ENCODE data around the gene RNU1-1.
"Not testable (repeated sequence)": the region's sequence is repeated elsewhere in the genome, so short reads cannot be mapped to it uniquely, and the experiment has no call there.

The RNU1-1 gene

GRCh38 chr1:16521288-16521583 lies 7.2 kb upstream of the RNU1-1 start:
- DNase-seq, result no peak

DNA sequence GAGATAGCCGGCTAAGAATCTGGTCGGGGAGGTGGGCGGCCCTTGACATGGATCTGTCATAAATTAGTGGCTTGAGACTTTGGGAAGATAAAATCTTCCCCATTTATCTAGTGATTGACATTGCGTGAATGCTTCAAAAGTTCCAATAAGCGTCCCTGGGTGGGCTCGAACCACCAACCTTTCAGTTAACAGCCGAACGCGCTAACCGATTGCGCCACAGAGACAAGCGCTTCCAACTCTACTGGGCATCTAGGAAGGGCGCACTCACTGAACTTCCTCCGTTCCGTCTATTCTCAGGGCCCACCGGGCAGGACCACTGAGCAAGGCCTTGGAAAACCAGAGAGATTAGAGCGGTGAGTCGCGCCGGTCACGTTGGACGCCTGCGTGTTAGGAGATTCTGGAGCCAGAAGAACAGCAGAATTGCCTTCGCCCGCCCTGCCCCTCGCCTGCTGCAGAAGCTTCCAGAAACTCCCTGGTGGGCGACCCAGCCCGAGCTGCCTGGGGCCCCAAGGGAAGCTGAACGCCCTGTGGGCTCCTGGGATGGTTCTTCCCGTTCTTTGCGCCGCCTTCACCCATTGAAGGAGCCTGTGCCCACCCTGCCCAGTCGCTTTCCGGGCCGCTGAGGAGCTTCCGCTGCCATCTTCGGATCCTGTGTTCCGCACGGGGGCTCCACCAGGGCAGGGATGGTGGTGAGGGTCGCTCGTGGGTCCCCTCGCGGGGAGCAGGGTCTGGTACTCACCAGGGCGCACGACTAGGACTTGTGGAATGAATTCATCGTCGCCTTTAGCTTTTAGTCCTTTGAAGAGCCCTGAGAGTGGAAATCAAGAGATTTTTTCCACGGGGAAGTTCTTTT lies 6.6 kb upstream of the RNU1-1 start:
- not testable (repeated sequence) for DNase-seq

GRCh38 chr1:16519255-16519951 lies 5.3 kb upstream of the RNU1-1 start:
- DNase-seq, result not testable (repeated sequence)

GRCh38 chr1:16518913-16519254 lies 4.8 kb upstream of the RNU1-1 start:
- DNase-seq, result not testable (repeated sequence)

GRCh38 chr1:16516694-16517410 lies 2.8 kb upstream of the RNU1-1 start:
- DNase-seq, result not testable (repeated sequence)

- DNase-seq, result peak; percentile 47 to 58
Measured at GRCh38 chr1:16513412-16514106, 526 bp downstream of the RNU1-1 start.

DNA sequence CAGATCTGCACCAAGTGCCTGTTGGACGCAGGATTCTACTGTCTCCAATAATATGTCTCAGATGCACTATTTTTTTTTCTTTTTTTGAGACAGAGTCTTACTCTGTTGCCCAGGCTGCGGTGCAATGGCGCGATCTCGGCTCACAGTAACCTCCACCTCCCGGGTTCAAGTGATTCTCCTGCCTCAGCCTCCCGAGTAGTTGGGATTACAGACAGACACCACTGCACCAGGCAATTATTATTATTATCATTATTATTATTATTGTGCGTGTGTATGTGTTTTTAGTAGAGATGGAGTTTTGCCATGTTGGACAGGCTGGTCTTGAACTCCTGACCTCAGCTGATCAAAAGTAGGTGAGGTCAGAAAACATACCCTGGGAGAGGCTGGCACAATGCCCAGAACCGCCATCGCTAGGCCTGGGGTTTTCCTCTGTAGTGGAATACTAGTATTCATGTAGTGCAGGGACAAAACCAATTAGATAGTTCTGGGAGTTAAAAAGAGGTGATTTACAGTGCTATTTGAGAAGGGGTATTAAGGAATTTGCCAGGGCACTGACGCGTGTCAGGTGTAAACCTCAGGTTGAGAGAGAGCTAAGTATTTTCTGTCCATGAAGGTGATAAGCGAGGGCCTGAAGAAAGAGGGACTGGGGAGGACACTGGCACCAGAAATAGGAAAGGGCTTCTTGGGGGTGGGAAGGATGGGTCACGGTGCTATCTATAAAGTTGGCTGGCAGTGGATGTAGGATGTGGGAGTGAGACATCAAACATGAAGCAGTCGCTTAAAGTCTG lies 1.3 kb downstream of the RNU1-1 start:
- DNase-seq, result not testable (repeated sequence)

DNA sequence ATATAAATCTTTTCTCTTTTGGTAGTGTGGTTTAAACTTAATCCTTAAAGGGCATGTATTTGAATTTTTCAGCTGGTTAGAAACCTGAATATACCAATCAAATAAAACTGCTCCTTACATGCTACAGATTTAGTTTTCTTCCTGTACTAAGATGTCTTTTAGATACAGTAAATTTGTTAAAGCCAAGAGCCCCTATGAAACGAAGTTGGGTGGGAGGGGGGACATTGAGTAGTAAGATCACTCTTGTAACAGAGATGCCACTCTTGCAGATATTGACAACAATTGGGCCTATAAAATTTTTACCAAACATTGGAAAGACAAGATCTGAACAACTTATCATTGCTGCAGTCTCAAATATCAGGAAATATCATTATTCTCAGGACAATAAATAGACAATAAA lies 2.2 kb downstream of the RNU1-1 start:
- not testable (repeated sequence) for DNase-seq

DNA sequence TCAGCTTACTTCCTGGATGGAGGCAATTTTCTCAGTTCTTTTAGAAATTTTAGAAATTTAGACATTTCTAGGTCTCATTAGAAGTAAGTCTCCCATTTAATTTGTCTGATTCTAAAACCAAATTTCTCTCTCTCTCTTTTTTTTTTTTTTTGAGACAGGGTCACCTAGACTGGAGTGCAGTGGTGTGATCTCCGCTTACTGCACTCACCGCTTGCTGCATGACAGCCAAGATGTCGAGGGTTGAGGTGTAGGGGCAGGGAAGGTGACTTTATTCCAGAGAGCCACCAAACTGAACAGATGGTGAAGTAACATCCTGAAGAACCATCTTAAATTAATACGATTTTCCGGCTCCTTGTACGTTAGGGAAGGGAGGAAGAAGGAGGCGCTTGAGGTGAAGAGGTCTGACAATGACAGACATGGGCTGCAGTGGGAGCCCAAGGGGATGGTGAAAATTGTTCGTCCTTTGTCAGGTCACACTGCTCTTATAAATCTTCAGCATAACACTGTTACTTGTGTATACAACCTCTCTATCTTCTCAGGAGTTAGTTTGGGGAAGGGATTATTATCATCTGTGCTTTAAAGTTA lies 5.1 kb downstream of the RNU1-1 start:
- DNase-seq, result peak; percentile 14 to 21

DNA sequence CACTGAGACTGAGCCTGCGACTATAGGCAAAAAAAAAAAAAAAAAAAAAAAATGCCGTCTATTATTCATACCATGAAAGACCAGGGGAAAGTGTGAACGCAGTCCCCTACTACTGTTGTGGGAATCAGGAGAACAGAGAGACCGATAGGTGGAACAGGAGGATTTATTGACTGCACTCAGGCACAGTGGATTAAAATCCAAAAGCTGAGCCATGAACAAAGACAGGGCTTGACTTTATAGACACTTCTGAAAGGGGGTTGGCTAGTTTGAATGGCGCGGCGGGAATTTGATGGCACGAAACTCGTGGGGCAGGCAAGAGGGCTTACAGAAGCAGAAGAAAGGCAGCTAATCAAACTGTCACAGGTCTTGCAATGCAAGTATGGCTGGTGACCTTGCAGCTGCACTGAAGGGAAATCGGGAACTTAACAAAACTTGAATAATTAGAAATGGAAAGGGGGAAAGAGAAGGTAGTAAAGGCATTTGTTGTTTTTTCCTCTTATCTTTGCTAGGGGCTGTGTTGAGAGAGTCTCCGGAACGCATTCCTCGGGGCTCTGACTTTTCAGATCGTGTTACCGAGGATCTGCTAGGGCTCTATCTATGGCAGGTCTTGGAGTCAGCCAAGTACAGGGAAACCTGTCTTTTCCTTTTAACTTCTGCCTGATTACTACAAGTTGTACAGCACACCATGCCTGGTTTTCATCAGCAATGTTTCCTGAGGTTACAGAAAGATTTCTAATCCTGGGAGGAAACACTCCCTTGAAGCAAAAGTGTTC lies 7.5 kb downstream of the RNU1-1 start:
- not testable (repeated sequence) for DNase-seq

DNA sequence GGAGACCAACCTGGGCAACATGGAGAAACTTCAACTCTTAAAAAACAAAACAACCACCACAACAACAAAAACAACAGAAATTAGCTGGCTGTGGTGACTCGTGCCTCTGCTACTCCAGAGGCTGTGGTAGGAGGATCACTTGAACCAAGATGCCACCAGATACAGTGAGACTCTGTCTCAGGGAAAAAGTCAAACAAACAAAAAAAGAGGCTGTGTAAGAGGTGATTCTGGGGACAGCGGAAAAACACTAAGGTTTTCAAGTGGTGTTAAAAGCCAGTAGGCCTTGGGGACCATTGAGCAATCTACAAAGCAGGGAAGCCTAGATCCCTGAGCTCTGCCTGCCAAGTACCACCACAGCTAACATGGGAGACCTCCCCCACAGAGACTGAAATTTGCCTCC lies 8.2 kb downstream of the RNU1-1 start:
- DNase-seq, result not testable (repeated sequence)

DNA sequence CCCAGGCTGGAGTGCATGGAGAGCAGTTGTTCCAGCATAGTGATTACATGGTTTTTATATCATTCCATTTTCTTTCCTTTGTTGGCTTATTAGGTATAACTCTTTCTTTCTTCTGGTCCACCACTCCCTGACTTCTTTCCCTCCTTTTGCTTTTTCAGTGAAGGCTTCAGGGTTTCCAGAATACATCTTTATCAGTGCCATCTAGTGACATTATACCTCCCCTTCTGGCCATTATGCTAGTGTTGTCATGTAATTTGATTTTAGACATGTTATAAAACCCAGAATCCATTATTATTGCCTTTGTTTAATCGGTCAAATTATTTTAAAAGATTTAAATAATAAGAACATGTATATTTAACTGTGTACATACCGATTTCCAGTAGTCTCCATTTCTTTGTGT lies 10.6 kb downstream of the RNU1-1 start:
- no peak for DNase-seq

- DNase-seq, result not testable (repeated sequence)
Measured at GRCh38 chr1:16501446-16501845, 12.6 kb downstream of the RNU1-1 start.

DNA sequence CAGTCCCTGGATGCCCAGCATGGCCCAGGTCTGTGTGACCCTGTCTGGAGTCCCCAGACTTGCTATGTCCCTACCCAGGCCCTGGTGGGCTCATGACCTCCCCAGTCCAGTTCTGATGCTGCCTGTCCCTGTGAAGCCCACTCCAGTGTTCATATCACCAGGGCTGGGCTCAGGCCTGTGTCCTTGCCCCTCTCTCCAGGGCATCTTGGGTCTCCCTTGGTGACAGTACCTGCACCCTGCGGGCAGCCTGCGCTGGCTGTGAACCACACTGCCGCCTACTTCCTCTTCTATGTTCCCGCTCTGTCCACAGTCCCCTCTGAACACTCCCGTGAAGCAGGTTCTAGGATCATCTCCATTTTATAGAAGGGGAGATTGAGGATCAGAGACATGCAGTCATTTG lies 13.1 kb downstream of the RNU1-1 start:
- DNase-seq, result not testable (repeated sequence)

GRCh38 chr1:16500466-16500865 lies 13.6 kb downstream of the RNU1-1 start:
- not testable (repeated sequence) for DNase-seq

DNA sequence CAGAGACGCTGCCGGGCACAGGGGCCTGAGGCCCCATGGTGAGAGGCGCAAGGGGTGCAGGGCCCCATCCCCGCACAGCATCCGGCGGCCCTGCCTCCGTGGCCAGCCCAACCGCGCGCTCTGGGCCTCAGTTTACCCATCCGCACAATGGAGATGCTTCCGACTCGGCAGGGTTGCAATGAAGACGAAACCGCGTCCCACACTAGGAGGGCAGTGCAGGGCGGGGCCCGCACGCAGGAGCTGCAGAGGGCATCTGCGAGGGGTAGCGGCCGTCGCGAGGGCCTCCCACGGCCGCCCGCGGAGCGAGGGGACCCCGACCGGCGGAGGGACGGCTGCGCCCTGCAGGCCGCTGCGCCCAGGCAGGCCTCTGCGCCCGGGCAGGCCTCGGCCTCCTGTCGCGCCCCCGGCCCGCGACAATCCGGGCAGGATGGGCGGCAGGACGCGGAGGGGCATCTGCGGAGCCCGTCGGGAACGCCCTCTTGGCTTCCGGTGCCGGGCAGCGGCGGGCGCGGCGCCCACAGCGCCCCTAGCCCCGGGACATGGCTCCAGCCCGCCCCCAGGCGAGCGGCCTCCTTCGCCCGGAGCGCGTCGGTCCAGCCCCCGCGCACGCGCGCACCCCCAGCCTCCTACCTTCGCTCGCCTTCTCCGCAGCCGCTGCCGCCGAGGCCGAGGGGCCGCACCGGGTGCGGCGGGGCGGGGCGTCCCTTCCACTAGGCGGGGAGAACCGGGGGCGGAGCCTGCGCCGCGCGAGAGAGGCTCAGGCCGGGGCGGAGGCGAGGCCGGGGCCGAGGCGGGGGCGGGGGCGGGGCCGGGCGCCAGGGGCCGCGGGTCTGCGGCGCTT lies 15.3 kb downstream of the RNU1-1 start:
- peak; percentile 81 to 83 for DNase-seq

DNA sequence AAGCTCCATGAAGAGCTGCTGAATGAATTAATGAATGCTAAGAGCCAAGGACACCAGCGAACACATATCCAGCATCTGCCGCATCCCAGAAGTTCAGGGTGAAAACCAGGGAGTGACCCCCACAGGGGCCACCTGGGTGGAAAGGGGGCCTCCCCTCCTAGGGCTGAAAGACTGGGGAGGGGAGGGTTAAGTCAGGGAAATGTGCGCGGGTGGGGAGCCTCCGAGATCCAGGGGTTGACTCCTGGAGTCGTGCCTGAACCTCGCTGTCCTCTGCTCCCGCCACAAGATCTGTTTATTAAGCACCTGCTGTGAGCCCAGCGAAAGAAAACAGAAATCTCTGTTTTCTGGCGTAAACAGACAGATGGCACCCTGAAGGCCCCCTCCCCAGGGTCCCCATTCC lies 16.0 kb downstream of the RNU1-1 start:
- DNase-seq, result not testable (repeated sequence)

- DNase-seq, result not testable (repeated sequence)
Measured at GRCh38 chr1:16497474-16497904, 16.6 kb downstream of the RNU1-1 start.

- not testable (repeated sequence) for DNase-seq
Measured at GRCh38 chr1:16493731-16494130, 20.4 kb downstream of the RNU1-1 start.

DNA sequence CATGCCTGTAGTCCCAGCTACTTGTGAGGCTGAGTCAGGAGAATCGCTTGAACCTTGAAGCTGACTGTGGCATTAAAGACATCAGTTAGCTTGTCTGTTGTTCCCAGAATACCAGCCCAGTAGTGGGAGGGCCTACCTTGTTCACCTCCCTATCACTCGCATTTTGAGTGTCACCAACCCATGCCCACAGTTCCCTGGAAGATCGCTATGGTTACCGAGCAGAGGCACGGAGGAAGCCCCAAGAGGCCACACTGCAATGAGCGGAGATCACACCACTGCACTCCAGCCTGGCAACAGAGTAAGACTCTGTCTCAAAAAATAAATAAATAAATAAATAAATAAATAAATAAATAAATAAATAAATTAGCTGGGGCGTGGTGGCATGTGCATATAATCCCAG lies 21.1 kb downstream of the RNU1-1 start:
- not testable (repeated sequence) for DNase-seq

All from stimulated activated CD4-positive, alpha-beta T cell treated with anti-CD3 and anti-CD28 coated beads, Interleukin-4, amount 100 ng/mL, for 4 hours (primary cell).